Thymus (tissue), 11 donors: ENCODE data around the gene DAP3. TPM values are rescaled to one million over a fixed set of nuclear protein-coding genes. Genes with fewer than 3 reads are reported as not detected.
"Not testable (repeated sequence)": the region's sequence is repeated elsewhere in the genome, so short reads cannot be mapped to it uniquely, and the experiment has no call there.

ENCODE experiments used
- DNase-seq, 9 donors: peaks; one replicate each; pipeline ENCODE4 v3.0.0-alpha.2; 2013; ENCODE audit warnings: low spot score in 9 of 9, low read depth in 6 of 9, missing footprints in 1 of 9
- H3K27ac ChIP-seq, 2 donors: one replicate each; pipeline ENCODE4 v1.5.1; 2013; ENCODE audit warnings: control low read depth in 1 of 2, low read depth in 1 of 2, low read length in 1 of 2, mild to moderate bottlenecking in 1 of 2, moderate library complexity in 1 of 2
- H3K27me3 ChIP-seq, 2 donors: one replicate each; pipeline ENCODE4 v1.5.1; 2013; ENCODE audit warnings: low read length in 1 of 2; ENCODE audit not compliant: control insufficient read depth in 2 of 2, insufficient read depth in 1 of 2
- H3K36me3 ChIP-seq, 2 donors: one replicate each; pipeline ENCODE4 v1.5.1; 2013; ENCODE audit warnings: low read length in 1 of 2, mild to moderate bottlenecking in 1 of 2, moderate library complexity in 1 of 2; ENCODE audit not compliant: control insufficient read depth in 2 of 2, insufficient read depth in 2 of 2
- H3K4me1 ChIP-seq, 2 donors: one replicate each; pipeline ENCODE4 v1.5.1; 2013; ENCODE audit warnings: low read length in 2 of 2; ENCODE audit not compliant: control insufficient read depth in 2 of 2, insufficient read depth in 2 of 2
- H3K4me3 ChIP-seq, 2 donors: one replicate each; pipeline ENCODE4 v1.5.1; 2013; ENCODE audit warnings: low read length in 2 of 2, control low read depth in 1 of 2, mild to moderate bottlenecking in 1 of 2
- H3K9me3 ChIP-seq, 2 donors: one replicate each; pipeline ENCODE4 v1.5.1; 2013; ENCODE audit warnings: low read length in 1 of 2, mild to moderate bottlenecking in 1 of 2; ENCODE audit not compliant: control insufficient read depth in 2 of 2, insufficient read depth in 1 of 2
- WGBS: extraction: QIAGEN DNeasy Blood & Tissue Kit; methylation state at CpG from one replicate; pipeline ENCODE4 v1.1.7; 2013; 5-methylcytosine and 5-hydroxymethylcytosine counted together
- polyA plus RNA-seq: library from polyadenylated mRNA; stranded (reverse); fragments of 200-250 nt; gene quantifications from one replicate; pipeline ENCODE4 v1.2.3, GENCODE V29; 2013
- total RNA-seq: library from RNA; stranded (reverse); fragments of 120-200 nt; gene quantifications from one replicate; pipeline ENCODE4 v1.2.4, GENCODE V29; 2013
- donor health status: healthy.

The DAP3 gene
- total and polyA plus RNA-seq, 2 donors: 63.7 to 156 TPM

DNA sequence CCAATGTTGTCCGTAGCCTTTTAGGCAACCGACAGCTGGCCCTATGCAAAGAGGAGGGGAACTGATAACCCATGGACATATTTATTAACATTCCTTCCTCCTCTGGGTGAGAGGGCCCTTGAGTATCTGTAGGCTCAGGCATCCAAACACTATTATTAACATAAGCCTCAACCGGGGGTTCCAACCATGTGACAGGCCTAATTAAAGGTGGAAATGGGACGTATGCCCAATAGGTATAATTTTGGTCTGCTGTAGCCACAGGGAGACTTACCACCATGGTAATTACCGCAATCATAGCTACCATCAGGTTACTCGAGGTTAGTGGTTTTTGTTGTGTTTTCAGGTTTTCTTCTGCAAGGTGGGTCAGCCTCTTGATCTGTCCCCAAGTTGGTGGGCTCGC lies 5.3 kb downstream of the DAP3 start:
- no peak for DNase-seq
- H3K4me1 ChIP-seq: peaks cover 6 to 11% of the 10 kb centered on the region in 2 donors
- 92% methylated on average over 7 of the region's 7 CpGs for WGBS
- H3K9me3 ChIP-seq: peaks cover 0 to 5% of the 10 kb centered on the region in 2 donors
- peaks cover 0 to 17% of the 10 kb centered on the region in 2 donors for H3K36me3 ChIP-seq
- H3K27ac ChIP-seq: no peak overlapping the region
- no peaks in the 10 kb centered on the region for H3K27me3 ChIP-seq
- H3K4me3 ChIP-seq: no peak overlapping the region

DNA sequence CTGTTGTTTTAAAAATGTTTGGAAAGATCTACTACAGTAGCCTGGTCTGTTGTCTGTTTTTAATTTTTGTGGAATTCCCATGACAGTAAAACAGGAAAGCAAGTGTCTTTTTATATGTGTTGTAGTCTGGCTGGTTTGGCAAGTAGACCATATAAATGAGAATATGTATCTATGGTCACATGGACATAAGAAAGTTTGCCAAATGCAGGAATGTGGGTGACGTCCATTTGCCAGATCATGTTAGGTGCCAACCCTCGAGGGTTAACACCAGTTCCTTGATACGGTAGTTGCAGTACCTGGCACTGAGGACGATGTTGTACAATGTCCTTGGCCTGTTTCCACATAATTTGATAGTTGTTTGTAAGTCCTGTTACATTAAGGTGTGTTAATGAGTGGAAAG lies 6.2 kb downstream of the DAP3 start:
- DNase-seq: no peak
- H3K27me3 ChIP-seq: no peaks in the 10 kb centered on the region
- peaks cover 5% of the 10 kb centered on the region in 2 donors for H3K4me1 ChIP-seq
- peaks cover 0 to 17% of the 10 kb centered on the region in 2 donors for H3K36me3 ChIP-seq
- WGBS: 85% methylated on average over 4 of the region's 4 CpGs
- peaks cover 0 to 5% of the 10 kb centered on the region in 2 donors for H3K9me3 ChIP-seq
- H3K27ac ChIP-seq: no peak overlapping the region
- no peak overlapping the region for H3K4me3 ChIP-seq

DNA sequence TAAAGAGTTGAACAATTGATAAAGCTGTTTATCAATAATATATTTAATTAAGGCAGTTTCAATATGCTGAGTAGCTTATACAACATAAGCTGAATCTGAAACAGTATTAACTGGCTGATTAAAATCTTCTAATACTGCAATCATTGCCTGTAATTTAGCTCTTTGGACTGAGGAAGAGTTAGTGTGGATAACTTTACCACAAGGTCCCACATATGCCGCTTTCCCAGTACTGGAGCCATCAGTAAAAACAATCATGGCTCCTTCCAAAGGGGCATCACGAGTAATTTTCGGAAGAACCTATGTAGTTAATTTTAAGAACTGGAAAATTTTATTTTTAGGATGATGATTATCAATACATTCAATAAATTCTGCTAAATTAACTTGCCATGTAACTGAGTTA lies 6.7 kb downstream of the DAP3 start:
- H3K4me1 ChIP-seq: peaks cover 2 to 4% of the 10 kb centered on the region in 2 donors
- H3K27ac ChIP-seq: no peak overlapping the region

DNA sequence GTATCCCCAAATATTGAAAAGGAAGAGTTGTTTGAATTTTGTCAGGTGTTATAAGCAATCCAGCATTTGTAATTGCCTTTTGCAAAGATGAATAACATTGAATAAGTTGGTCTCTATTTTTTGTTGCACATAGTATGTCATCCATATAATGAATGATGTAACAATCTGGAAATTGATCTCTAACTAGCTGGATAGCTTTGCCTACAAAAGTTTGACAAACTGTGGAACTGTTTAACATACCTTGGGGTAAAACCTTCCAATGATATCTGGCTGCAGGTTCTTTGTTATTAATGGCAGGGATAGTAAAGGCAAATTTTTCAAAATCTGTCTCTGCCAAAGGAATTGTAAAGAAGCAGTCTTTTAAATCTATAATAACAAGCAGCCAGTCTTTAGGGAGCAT lies 7.6 kb downstream of the DAP3 start:
- no peak overlapping the region for H3K27ac ChIP-seq
- H3K4me1 ChIP-seq: peaks cover 2 to 4% of the 10 kb centered on the region in 2 donors
- no peak for DNase-seq
- no peaks in the 10 kb centered on the region for H3K27me3 ChIP-seq
- no peak overlapping the region for H3K4me3 ChIP-seq
- peaks cover 0 to 5% of the 10 kb centered on the region in 2 donors for H3K9me3 ChIP-seq
- peaks cover 0 to 11% of the 10 kb centered on the region in 2 donors for H3K36me3 ChIP-seq

More for the DNA sequence above, 6.7 kb downstream of the DAP3 start:
- Histone ChIP-seq H3K36me3 (peaks cover 0 to 17% of the 10 kb centered on the region in 2 donors), H3K9me3 (peaks cover 0 to 5% of the 10 kb centered on the region in 2 donors), H3K27me3 (no peaks in the 10 kb centered on the region), H3K4me3 (no peak overlapping the region)
- no peak for DNase-seq
- over 99% methylated on average over 3 of the region's 3 CpGs for WGBS

DNA sequence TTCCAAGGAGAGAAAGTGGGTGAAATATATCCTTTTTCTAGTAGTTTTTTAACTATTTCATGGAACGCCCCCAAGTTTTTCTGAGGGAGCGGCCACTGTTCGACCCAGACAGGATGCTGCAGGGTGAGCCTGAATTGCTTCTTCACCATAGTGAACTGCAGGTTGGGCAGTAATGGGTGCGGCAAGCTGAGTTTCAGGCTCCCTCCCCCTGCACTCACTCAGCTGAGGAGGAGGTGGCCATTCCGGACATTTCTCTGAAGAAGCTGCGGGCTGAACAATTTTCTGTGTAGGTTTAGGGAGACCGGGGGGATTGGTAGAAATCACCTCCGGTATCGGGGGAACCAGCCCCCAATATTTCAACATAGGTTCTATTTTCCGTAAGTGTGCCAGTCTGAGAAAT lies 8.2 kb downstream of the DAP3 start:
- DNase-seq: no peak
- 96% methylated on average over 10 of the region's 10 CpGs for WGBS
- Histone ChIP-seq H3K4me1 (peaks cover 2 to 4% of the 10 kb centered on the region in 2 donors), H3K36me3 (peaks cover 0 to 6% of the 10 kb centered on the region in 2 donors), H3K9me3 (peaks cover 0 to 5% of the 10 kb centered on the region in 2 donors), H3K4me3 (no peak overlapping the region), H3K27ac (no peak overlapping the region), H3K27me3 (no peaks in the 10 kb centered on the region)

DNA sequence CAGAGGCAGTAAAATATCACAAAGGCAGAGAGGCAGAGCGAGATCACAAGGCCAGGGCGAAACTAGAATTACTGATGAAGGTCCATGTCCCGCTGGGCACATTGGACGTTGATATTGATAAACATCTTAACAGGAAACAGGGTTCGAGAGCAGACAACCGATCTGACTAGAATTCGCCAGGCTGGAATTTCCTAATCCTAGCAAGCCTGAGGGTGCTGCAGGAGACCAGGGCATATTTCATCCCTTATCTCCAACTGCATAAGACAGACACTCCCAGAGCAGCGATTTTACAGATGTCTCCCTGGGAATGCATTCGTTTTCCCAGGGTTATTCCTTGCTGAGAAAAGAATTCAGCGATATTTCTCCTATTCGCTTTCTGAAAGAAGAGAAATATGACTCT lies 8.7 kb downstream of the DAP3 start:
- not testable (repeated sequence) for DNase-seq, H3K9me3 ChIP-seq, H3K36me3 ChIP-seq, H3K27ac ChIP-seq, H3K4me3 ChIP-seq, H3K27me3 ChIP-seq, H3K4me1 ChIP-seq
- 96% methylated on average over 11 of the region's 11 CpGs for WGBS

DNA sequence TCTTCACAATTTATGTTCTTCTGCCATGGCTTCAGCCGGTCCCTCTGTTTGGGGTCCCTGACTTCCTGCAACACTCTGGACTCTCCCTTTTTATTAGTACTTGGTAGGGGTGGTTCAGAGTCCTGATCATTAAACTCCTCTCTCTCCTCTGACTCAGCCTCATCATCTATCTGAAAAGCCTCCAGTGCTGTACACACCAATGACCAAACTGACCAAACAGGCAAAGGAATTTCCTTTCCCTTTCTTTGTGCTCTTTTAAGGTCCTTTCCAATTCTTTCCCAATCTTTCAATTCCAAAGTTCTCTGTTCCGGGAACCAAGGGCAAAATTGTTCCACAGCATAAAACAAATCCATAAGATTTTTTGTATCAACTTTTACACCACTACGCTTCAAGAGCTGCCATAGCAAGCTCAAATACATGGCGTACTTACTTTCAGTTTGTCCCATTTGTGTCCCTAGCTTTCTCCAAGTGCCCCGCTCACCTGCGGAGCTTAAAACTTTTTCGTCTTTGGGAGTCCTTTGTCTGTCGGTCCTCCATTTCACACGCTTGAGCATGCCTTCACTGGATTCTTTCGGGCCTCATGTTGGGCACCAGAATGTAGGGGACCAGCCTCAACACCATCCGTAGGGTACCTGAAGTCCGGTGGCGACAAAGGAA lies 9.6 kb downstream of the DAP3 start:
- Histone ChIP-seq H3K4me1 (peaks cover 2 to 4% of the 10 kb centered on the region in 2 donors), H3K4me3 (no peak overlapping the region), H3K36me3 (peaks cover 0 to 2% of the 10 kb centered on the region in 2 donors), H3K9me3 (peaks cover 0 to 5% of the 10 kb centered on the region in 2 donors), H3K27ac (no peak overlapping the region), H3K27me3 (no peaks in the 10 kb centered on the region)
- WGBS: 98% methylated on average over 13 of the region's 13 CpGs
- no peak for DNase-seq

DNA sequence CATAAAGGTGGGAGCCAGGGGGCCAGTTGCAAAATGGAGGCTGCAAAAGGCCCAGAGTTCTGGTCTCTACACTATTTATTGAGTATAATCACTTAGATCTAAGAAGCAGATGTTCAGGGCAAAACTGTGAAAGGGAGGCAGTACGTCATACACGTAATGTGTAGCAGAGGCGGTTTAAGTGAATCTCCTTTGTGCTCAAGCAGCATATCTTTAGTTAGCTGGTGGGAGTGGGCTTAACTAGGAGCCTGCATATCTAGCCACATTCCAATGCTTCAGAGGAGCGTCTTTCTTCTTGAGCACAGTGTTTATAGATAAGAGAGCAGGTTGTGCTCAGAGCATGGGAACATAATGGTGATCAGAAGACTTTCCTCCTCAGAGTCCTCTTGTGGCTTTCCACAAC lies 10.2 kb downstream of the DAP3 start:
- not testable (repeated sequence) for H3K4me3 ChIP-seq, H3K27ac ChIP-seq, H3K36me3 ChIP-seq, H3K4me1 ChIP-seq, H3K9me3 ChIP-seq, H3K27me3 ChIP-seq, DNase-seq
- WGBS: 98% methylated on average over 4 of the region's 4 CpGs

DNA sequence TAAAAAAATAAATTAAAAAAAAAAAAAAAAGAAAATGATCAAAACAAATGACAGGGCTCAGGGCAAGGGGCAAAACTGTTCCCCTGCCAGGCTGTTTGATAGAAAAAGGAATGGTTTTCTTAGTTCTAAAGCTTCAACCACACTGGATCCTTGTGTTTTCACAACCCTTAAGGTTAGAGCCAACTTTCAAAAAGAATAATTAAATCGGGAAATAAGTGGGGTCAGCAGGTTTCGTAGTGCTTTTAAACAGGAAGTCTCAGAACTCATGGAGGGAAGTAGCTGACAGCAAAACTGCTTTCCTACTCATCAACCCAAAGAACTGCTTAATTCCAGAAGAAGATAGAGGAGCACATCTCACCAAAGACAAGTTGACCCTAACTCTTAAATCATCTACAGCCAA lies 12.8 kb downstream of the DAP3 start:
- H3K27me3 ChIP-seq, H3K9me3 ChIP-seq, H3K4me1 ChIP-seq, H3K36me3 ChIP-seq, DNase-seq, H3K4me3 ChIP-seq, H3K27ac ChIP-seq: not testable (repeated sequence)
- WGBS: 45% methylated on average over 2 of the region's 2 CpGs
